GM19193 (cell line): ENCODE data around the gene FAM72C.
"Not testable (repeated sequence)": the region's sequence is repeated elsewhere in the genome, so short reads cannot be mapped to it uniquely, and the experiment has no call there.

Source experiments
- POLR2A ChIP-seq: IDR thresholded peaks from 4 replicates; pipeline ENCODE4 v1.6.1; 2011; ENCODE audit not compliant: insufficient read depth, insufficient read length; ENCODE audit errors: extremely low read depth

FAM72C gene

DNA sequence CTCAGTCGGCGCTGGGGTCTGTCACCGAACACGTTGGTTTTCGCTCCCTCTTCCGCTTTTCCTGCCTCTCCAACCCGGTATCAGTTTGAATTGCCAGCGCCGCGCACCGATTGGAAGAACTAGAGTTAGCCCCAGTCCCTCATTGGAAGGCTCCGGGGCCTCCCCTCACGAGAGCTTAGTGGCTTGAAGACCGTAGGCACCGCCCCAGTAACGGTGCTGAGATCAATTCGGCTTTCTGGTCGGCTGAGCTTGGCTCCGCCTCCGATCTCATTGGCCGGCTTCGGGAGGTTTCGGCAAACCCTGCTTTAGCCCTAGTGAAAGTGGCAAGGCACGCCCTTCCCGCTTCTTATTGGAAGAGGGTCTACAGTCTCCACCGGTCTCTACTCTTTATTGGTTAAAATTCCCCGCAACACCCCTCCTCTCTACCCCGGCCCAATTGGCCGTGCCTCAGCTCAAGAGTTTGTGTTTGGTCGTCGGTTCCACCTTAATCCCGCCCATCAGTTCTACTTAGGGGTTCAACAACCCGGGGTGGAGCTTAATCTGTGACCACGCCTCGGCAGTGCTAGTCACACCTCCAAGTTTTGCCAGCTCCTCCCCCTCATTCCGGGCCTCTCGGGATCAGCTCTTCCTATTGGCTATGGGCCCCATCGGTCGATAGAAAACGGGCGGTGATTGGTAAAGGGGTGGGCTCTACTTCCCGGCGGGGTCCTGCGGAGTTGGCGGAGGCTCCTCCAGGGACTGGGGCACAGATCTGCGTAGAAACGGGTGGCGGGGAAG is at the start of gene FAM72C:
TSS of gene FAM72C (minus strand) at position 63 of the 777 bp plus-strand sequence. CDS start 845 bp downstream, outside the sequence.
- not testable (repeated sequence) for TF ChIP-seq POLR2A
